ENCODE results near the gene SCAF1. TPM values are rescaled to one million over a fixed set of nuclear protein-coding genes. Genes with fewer than 3 reads are reported as not detected.
A peak's percentile ranks its signal among the peaks of the same experiment; 100 is the strongest.

Gene SCAF1
- total and polyA plus RNA-seq, 2 of the 13 experiments (the other 11 are each of a cell fraction or from before 2014, with no cell fraction given): 3.3 to 6.1 TPM

GRCh38 chr19:49676784-49677230 is 34.8 kb downstream of the SCAF1 start (continued):
- TF ChIP-seq ZNF326 (CRISPR knock-in tag; IDR thresholded peaks at IDR 0.05; ENCODE audit: borderline replicate concordance): no peak
- TF ChIP-seq ZNF670 (CRISPR knock-in tag; IDR thresholded peaks at IDR 0.05; ENCODE audit: borderline replicate concordance): no peak

GRCh38 chr19:49677231-49677900 is 35.4 kb downstream of the SCAF1 start, which contains the start of gene PRMT1:
TSS of gene PRMT1 (plus strand) at chr19:49677271. CDS start at chr19:49677281, 10 bp downstream.
- ATAC-seq (peak; percentile 19), FAIRE-seq (no peak), DNase-seq (ENCODE audit: low spot score) (peak; percentile 35)
- H3K4me1 ChIP-seq (ENCODE audit: insufficient read depth, low read length): peaks cover 39% of the 10 kb centered on the region
- H3K9ac ChIP-seq (ENCODE audit: insufficient read depth, low read depth, low read length): peak within 1 kb of the TSS; percentile 95
- in situ Hi-C loops (cut with HindIII; ENCODE audit: extremely low pct_ligation_motif_present, low pct_unique_long_range_greater_than_20kb) (loop anchor here (10.0 kb wide), 1 partner anchor 83 kb away; the partner anchor contains the start of gene PRR12), intact Hi-C loops (cut with micrococcal nuclease; ENCODE audit: unreplicated experiment) (loop anchor here (2.0 to 5.0 kb wide), 2 partner anchors 35 to 97 kb away; partner anchors contain the start of genes NOSIP, PRRG2, RRAS and SCAF1)
- peak within 1 kb of the TSS; percentile 97 for H2AFZ ChIP-seq (ENCODE audit: low read length)
- H3K27me3 ChIP-seq (ENCODE audit: control insufficient read depth in 1 of 2, insufficient read depth in 2 of 2, low read length in 2 of 2): no peaks in the 10 kb centered on the region
- POLR2A ChIA-PET: interaction anchor here (0.6 to 3.8 kb wide), 22 partner anchors 10 to 684 kb away, joined by 3 to 77 read pairs (median 4); partner anchors contain the start of genes ADM5, AP2A1, BCL2L12 and FCGRT
- H3K9me3 ChIP-seq (ENCODE audit: low read length): no peaks in the 10 kb centered on the region
- WGBS (ENCODE audit: low lambda C conversion rate): 7% methylated on average over 12 of the region's 57 CpGs
- BruUV-seq (replicated peaks): TSS peak; percentile 57
- peaks cover 37% of the 10 kb centered on the region for H4K20me1 ChIP-seq (ENCODE audit: insufficient read depth, low read length)
- H3K79me2 ChIP-seq (ENCODE audit: insufficient read depth, low read length): peaks cover 41% of the 10 kb centered on the region
- H3K4me2 ChIP-seq (ENCODE audit: low read depth, low read length): peak within 1 kb of the TSS; percentile 86
- CTCF ChIA-PET (ENCODE audit: low intra/inter-chr PET ratio, low total read pairs): interaction anchor here (1.7 kb wide), 1 partner anchor 107 kb away, joined by 5 read pairs; no protein-coding TSS in a partner anchor
- H3K4me3 ChIP-seq (replicated peaks in 1 of 3; ENCODE audit: insufficient read depth in 1 of 3, low read depth in 2 of 3, low read length in 3 of 3): peak within 1 kb of the TSS; percentile 92 to 99 (median 99)
- H3K27ac ChIP-seq (ENCODE audit: extremely low read length, insufficient read depth, low read length): peak within 1 kb of the TSS; percentile 95
- peaks cover 3 to 17% of the 10 kb centered on the region in 2 experiments for H3K36me3 ChIP-seq (replicated peaks in 1 of 2; ENCODE audit: control insufficient read depth in 1 of 2, insufficient read depth in 2 of 2, low read length in 2 of 2)
- TF ChIP-seq ZNF274 (CRISPR knock-in tag; IDR thresholded peaks at IDR 0.05) (no peak), SSRP1 (CRISPR knock-in tag; IDR thresholded peaks at IDR 0.05) (0 out of 2 replicates have a peak, but pooled peaks have one; percentile 58), ZNF530 (CRISPR knock-in tag; IDR thresholded peaks at IDR 0.05; ENCODE audit: low read depth) (no peak), STAT5B (CRISPR knock-in tag; IDR thresholded peaks at IDR 0.05) (no peak), SMAD1 (CRISPR knock-in tag; IDR thresholded peaks at IDR 0.05; ENCODE audit: borderline replicate concordance, low read depth) (no peak), ZBTB39 (CRISPR knock-in tag; IDR thresholded peaks at IDR 0.05) (no peak), KLF9 (CRISPR knock-in tag; IDR thresholded peaks at IDR 0.05; ENCODE audit: low read depth) (peak; percentile 82; the same call in 1 of the 2 replicates), ZNF558 (CRISPR knock-in tag; IDR thresholded peaks at IDR 0.05; ENCODE audit: borderline replicate concordance) (no peak), NFKB2 (CRISPR knock-in tag; IDR thresholded peaks at IDR 0.05; ENCODE audit: borderline replicate concordance) (peak; percentile 87; the same call in 1 of the 2 replicates), ZNF547 (CRISPR knock-in tag; IDR thresholded peaks at IDR 0.05) (no peak), NR2C2 (CRISPR knock-in tag; IDR thresholded peaks at IDR 0.05; ENCODE audit: borderline replicate concordance) (peak; percentile 3; the same call in 1 of the 2 replicates), ZNF850 (CRISPR knock-in tag; conservative IDR thresholded peaks at IDR 0.05) (no peak), IKZF4 (CRISPR knock-in tag; IDR thresholded peaks at IDR 0.05; ENCODE audit: borderline replicate concordance, low read depth, not compliant biosample characterization) (peak; percentile 10), HDAC2 (CRISPR knock-in tag; IDR thresholded peaks at IDR 0.05) (peak; percentile 48; the same call in 1 of the 2 replicates)

All from HepG2 (cell line).